Fibroblast of the aortic adventitia (primary cell): Measurements from ENCODE around the gene ARHGAP11A. TPM values are rescaled to one million over a fixed set of nuclear protein-coding genes. Genes with fewer than 3 reads are reported as not detected.
A peak's percentile ranks its signal among the peaks of the same experiment; 100 is the strongest.

Experiments used
- DNase-seq: peaks from one replicate; pipeline ENCODE4 v3.0.0-alpha.2; 2010; ENCODE audit warnings: low read depth
- H3K4me3 ChIP-seq: 2 replicates; pipeline ENCODE4 v1.5.1; 2011; ENCODE audit warnings: low read depth, mild to moderate bottlenecking, control low read depth, low read length, moderate library complexity
- total RNA-seq: library from RNA; depleted of rRNA; stranded (reverse); fragments of >200 nt; gene quantifications from 2 replicates; pipeline ENCODE4 v1.2.3, GENCODE V29; 2012; ENCODE audit warnings: low replicate concordance
- TF ChIP-seq, protein P1 (sequence below): IDR thresholded peaks from 2 replicates; pipeline ENCODE4 v1.5.1; 2011; ENCODE audit warnings: mild to moderate bottlenecking, low read length, control low read depth, inconsistent platforms; ENCODE audit not compliant: insufficient read depth

Gene ARHGAP11A
- total RNA-seq, 1 donor, result 33.9 TPM

- H3K4me3 ChIP-seq, result no peak overlapping the region
- no peak for DNase-seq
- TF ChIP-seq, protein P1, sequence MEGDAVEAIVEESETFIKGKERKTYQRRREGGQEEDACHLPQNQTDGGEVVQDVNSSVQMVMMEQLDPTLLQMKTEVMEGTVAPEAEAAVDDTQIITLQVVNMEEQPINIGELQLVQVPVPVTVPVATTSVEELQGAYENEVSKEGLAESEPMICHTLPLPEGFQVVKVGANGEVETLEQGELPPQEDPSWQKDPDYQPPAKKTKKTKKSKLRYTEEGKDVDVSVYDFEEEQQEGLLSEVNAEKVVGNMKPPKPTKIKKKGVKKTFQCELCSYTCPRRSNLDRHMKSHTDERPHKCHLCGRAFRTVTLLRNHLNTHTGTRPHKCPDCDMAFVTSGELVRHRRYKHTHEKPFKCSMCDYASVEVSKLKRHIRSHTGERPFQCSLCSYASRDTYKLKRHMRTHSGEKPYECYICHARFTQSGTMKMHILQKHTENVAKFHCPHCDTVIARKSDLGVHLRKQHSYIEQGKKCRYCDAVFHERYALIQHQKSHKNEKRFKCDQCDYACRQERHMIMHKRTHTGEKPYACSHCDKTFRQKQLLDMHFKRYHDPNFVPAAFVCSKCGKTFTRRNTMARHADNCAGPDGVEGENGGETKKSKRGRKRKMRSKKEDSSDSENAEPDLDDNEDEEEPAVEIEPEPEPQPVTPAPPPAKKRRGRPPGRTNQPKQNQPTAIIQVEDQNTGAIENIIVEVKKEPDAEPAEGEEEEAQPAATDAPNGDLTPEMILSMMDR, result no peak
Observed at GRCh38 chr15:32636908-32637567, 21.7 kb downstream of the ARHGAP11A start.

GRCh38 chr15:32637704-32638103 lies 22.4 kb downstream of the ARHGAP11A start:
- no peak for DNase-seq
- TF ChIP-seq, protein P1, result no peak
- H3K4me3 ChIP-seq, result no peak overlapping the region

DNA sequence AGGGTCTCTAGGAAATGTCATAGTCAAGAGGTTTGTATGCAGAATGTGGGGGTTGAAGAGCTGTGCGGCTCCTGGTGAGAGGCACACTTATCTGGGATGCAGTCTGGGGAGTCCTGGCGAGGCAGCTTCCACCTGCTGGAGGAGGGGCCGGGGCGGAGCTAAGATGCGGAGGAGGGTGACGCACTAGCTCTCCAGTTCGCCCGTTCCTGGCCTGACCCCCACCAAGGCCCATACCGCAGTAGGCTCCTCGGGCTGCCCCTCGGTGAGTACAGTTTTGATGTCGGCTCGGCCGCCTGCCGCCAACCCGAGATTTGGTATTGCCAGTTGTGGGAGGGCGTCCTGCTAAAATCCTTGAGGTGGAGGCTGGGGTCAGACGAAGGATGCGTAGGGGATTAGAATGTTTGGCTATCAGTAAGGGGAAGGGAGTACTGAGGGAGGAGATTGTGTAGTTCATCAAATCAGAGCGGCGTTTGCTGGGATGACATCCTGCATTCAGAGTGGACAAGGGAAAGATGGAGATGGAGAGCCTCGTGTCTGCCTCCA lies 26.3 kb downstream of the ARHGAP11A start, which contains the start of gene SCG5:
TSS of gene SCG5 (plus strand) at position 194 of the 543 bp plus-strand sequence. CDS start 1,883 bp downstream, outside the sequence.
- peak within 1 kb of the TSS; percentile 45 for H3K4me3 ChIP-seq
- TF ChIP-seq, protein P1, result no peak
- no peak for DNase-seq

GRCh38 chr15:32642667-32643435 lies 27.5 kb downstream of the ARHGAP11A start:
- H3K4me3 ChIP-seq, result no peak overlapping the region
- DNase-seq, result no peak
- TF ChIP-seq, protein P1, result no peak

DNA sequence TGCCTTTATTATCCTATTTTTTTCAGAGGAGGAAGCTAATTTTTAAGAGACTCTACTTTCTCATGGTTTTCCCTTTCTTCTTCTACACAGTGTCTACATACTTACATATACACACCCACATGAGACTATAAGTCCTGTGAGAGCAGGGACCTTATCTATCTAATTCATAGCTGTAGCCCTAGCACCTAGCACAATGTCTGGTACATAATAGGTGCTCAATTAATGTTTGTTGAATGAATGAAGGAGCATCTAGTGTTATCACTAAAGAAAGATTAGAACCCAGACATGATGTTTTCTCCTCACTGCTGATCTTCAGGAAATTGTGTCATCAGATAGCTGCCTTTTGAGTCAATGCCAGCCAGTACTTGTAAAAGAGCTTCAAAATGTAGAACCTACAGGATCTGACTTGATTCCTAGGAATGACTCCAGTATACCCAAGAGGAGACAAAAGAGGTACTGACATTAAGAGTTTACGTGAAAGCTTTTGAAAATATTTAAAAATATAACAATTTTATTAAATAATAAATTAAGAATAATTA lies 28.7 kb downstream of the ARHGAP11A start:
- DNase-seq, result no peak
- H3K4me3 ChIP-seq, result no peak overlapping the region
- TF ChIP-seq, protein P1, result no peak

DNA sequence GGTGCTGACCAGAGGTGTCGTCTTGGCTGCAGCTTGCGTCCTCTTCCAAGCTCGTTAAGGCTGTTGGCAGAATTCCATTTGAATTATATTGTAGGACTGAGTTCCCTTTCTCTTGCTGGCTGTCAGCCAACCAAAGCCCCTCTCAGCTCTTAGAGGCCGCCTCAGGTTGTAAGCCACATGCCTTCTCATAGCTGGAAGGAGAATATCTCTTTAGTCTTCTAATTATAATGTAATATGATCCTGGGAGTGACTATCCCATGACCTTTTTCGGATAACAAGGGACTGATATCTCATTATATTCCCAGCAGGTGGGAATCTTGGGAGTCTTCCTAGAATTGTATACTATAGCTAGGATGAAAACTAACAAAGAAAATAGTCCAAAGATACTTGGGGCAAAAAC lies 31.0 kb downstream of the ARHGAP11A start:
- TF ChIP-seq, protein P1, result no peak
- no peak overlapping the region for H3K4me3 ChIP-seq
- DNase-seq, result no peak
